H1 (cell line): ENCODE measurements around the gene PLEKHM3. TPM values are rescaled to one million over a fixed set of nuclear protein-coding genes. Genes with fewer than 3 reads are reported as not detected.

Experiments used
- CREB1 ChIP-seq: IDR thresholded peaks from 2 replicates; pipeline ENCODE4 v1.6.1; 2012; ENCODE audit warnings: inconsistent platforms
- EZH2 ChIP-seq: fragments of 200-600 bp; sonication (generic); IDR thresholded peaks from 2 replicates; pipeline ENCODE4 v1.7.1; 2012; ENCODE audit warnings: low read depth, mild to moderate bottlenecking, moderate library complexity, low read length, inconsistent platforms; ENCODE audit not compliant: severe bottlenecking
- ZNF274 ChIP-seq: IDR thresholded peaks from 2 replicates; pipeline ENCODE4 v1.7.0; 2012; ENCODE audit warnings: low read length, borderline replicate concordance; ENCODE audit errors: extremely low read depth
- polyA plus RNA-seq, 7 experiments: library from polyadenylated mRNA; depleted of rRNA in 3 of 7; stranded (reverse) in 5 of 7; unstranded in 2 of 7; fragments of >200 nt in 5 of 7; fragments of 200-250 nt in 2 of 7; gene quantifications; 1 replicate in 5 of 7; 2 replicates in 1 of 7; 4 replicates in 1 of 7; pipeline versions ENCODE4 v1.2.1 to v1.2.3, GENCODE V29; 2011 to 2013; ENCODE audit warnings: missing spikeins in 2 of 7, mixed read lengths in 2 of 7
- total RNA-seq: library from RNA; stranded (reverse); fragmentation: NEBNext Ultra II Directional; extraction: Animal tissue kit (Norgen Biotek cat#: 25700); gene quantifications from 2 replicates; pipeline ENCODE4 v1.2.1, GENCODE V29; 2021

The PLEKHM3 gene
- total and polyA plus RNA-seq, 2 of the 8 experiments (the other 6 are each of a cell fraction or from before 2014, with no cell fraction given): 2.3 to 5.8 TPM

- TF ChIP-seq EZH2 (no peak), CREB1 (no peak), ZNF274 (no peak)
- TF ChIP-seq, all 59 proteins: peak for 0
These were observed 36.4 kb downstream of the PLEKHM3 start (continued) for GRCh38 chr2:207988975-207989374.
